ENCODE results near the gene TMEM117.

GRCh38 chr12:43861015-43861839 lies 25.3 kb downstream of the TMEM117 start:
- TF ChIP-seq CTCF (IDR thresholded peaks at IDR 0.05; ENCODE audit: low read depth, low read length): no peak
- no peak for TF ChIP-seq MAX (IDR thresholded peaks at IDR 0.05; ENCODE audit: low read depth, low read length)

All from NB4 (cell line).